GM12891 (cell line): Measurements from ENCODE around the gene IFNG-AS1.

ENCODE experiments used
- DNase-seq: peaks from one replicate; pipeline ENCODE4 v3.0.0; 2011; ENCODE audit warnings: low spot score; ENCODE audit not compliant: insufficient read length
- FAIRE-seq: peaks from 2 replicates; lab custom pipeline; 2011; peaks lifted over from hg19 to GRCh38; lab: Jason Lieb, UNC
- PAX5 ChIP-seq: IDR thresholded peaks from 2 replicates; pipeline ENCODE4 v1.6.1; 2011; ENCODE audit warnings: low read length, moderate library complexity, mild to moderate bottlenecking; ENCODE audit not compliant: insufficient read depth, severe bottlenecking
- POLR2A ChIP-seq: IDR thresholded peaks from 2 replicates; pipeline ENCODE4 v1.6.1; 2011; ENCODE audit warnings: low read depth, low read length, control low read depth
- POLR2AphosphoS5 ChIP-seq: IDR thresholded peaks from 2 replicates; pipeline ENCODE4 v1.6.1; 2011; ENCODE audit warnings: low read depth, low read length, control low read depth
- POU2F2 ChIP-seq: IDR thresholded peaks from 2 replicates; pipeline ENCODE4 v1.6.1; 2011; ENCODE audit warnings: low read depth, mild to moderate bottlenecking, control low read depth, low read length, moderate library complexity
- SPI1 ChIP-seq: IDR thresholded peaks from 2 replicates; pipeline ENCODE4 v1.6.1; 2011; ENCODE audit warnings: low read depth, low read length, control low read depth
- TAF1 ChIP-seq: IDR thresholded peaks from 2 replicates; pipeline ENCODE4 v1.6.1; 2011; ENCODE audit warnings: low read depth, low read length, control low read depth

Gene IFNG-AS1

GRCh38 chr12:67964456-67964855 is 24.8 kb upstream of the IFNG-AS1 start:
- TF ChIP-seq POLR2A = no peak
- TF ChIP-seq POLR2AphosphoS5 = no peak
- TF ChIP-seq POU2F2 = no peak
- TF ChIP-seq PAX5 = no peak
- TF ChIP-seq TAF1 = no peak
- TF ChIP-seq SPI1 = no peak
- DNase-seq (no peak), FAIRE-seq (no peak)

DNA sequence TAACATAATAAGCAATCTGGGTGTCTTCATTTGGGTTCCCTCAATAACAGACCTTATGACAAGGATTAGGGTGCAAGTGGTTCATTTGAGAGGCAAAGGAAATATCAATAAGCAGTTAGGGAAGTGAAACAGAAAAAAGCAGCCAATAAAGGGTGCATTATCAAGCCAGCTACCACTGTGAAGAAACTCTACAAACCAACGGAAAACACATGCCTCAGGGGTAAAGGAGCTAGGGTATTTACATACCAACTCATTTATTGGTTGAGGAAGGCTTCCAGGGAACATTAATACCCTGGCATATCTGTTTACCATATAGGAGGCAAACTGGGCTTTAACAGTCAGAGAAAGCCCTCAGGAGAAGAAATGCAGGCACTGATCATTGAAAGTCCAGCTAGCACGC is 22.7 kb upstream of the IFNG-AS1 start:
- no peak for TF ChIP-seq POLR2A
- peak; percentile 80 for TF ChIP-seq SPI1

DNA sequence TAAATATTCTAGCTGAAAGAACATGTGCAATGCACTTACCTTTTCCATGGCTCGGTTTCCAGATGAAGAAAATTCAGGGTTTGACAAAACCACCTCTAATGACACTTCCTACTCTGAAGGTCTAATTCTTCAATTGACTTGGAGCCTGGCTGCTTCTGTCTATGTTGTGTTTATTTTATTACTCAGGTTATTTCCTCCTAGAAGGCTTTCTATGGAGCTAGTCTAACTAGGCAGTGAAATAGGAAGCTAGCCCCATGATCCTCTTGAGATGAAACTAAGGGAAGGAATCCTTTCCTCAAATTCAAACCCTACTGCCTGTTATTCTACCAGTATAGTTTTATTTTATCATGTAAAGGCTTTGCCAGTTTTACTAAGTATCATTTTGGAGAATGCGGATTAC is 20.9 kb upstream of the IFNG-AS1 start:
- TF ChIP-seq POU2F2 (no peak), POLR2A (no peak), SPI1 (no peak), POLR2AphosphoS5 (no peak), TAF1 (no peak), PAX5 (no peak)
- FAIRE-seq = no peak

More for the DNA sequence above, 22.7 kb upstream of the IFNG-AS1 start:
- DNase-seq (no peak), FAIRE-seq (peak; percentile 26)

GRCh38 chr12:67968725-67969124 is 20.5 kb upstream of the IFNG-AS1 start:
- FAIRE-seq (no peak), DNase-seq (no peak)
- TF ChIP-seq TAF1 = no peak
- no peak for TF ChIP-seq SPI1
- no peak for TF ChIP-seq PAX5
- TF ChIP-seq POLR2AphosphoS5 = no peak

More for the DNA sequence above, 20.9 kb upstream of the IFNG-AS1 start:
- DNase-seq = no peak

DNA sequence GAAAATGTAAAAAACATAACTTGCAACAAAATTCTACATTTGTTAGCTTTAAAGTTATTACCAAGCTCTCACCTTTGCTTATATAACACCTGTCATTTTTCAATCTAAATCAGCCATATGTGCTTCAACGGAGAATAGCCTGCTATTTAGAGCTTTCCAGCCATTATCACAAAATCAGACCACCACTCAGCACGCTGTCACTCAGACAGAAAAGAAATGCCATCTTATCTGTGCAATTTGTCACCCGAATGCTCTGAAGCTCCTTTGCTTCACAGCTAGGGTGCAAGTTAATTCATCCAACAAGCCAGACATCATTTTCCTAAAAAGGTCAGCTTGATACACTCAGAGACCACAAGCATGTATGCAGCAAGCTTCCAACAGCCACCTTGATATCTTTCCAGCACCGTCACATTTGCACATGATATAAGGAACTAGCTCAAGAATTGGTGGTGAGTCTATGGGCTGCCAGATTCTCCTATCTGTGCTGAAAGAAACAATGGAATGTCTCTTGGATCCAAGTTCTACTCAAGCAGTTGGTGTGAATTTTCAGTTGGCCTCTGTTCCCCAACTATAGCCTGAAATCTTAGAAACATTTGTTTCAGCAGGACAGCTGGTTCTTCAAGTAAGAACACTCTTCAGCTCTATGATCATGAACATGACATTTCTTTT is 20.0 kb upstream of the IFNG-AS1 start:
- FAIRE-seq (no peak), DNase-seq (no peak)
- TF ChIP-seq SPI1 (no peak), POLR2AphosphoS5 (no peak), POU2F2 (no peak), PAX5 (no peak), POLR2A (no peak), TAF1 (no peak)

- no peak for DNase-seq
- TF ChIP-seq SPI1 (no peak), POLR2A (no peak), PAX5 (no peak), POLR2AphosphoS5 (no peak), POU2F2 (no peak), TAF1 (no peak)
- FAIRE-seq = no peak
These were observed 11.6 kb upstream of the IFNG-AS1 start for GRCh38 chr12:67977668-67978067.

GRCh38 chr12:67980391-67980790 is 8.9 kb upstream of the IFNG-AS1 start:
- DNase-seq (no peak), FAIRE-seq (no peak)
- TF ChIP-seq POLR2A = no peak
- TF ChIP-seq PAX5 = no peak
- TF ChIP-seq POLR2AphosphoS5 = no peak
- TF ChIP-seq SPI1 = no peak
- TF ChIP-seq POU2F2 = no peak
- no peak for TF ChIP-seq TAF1

DNA sequence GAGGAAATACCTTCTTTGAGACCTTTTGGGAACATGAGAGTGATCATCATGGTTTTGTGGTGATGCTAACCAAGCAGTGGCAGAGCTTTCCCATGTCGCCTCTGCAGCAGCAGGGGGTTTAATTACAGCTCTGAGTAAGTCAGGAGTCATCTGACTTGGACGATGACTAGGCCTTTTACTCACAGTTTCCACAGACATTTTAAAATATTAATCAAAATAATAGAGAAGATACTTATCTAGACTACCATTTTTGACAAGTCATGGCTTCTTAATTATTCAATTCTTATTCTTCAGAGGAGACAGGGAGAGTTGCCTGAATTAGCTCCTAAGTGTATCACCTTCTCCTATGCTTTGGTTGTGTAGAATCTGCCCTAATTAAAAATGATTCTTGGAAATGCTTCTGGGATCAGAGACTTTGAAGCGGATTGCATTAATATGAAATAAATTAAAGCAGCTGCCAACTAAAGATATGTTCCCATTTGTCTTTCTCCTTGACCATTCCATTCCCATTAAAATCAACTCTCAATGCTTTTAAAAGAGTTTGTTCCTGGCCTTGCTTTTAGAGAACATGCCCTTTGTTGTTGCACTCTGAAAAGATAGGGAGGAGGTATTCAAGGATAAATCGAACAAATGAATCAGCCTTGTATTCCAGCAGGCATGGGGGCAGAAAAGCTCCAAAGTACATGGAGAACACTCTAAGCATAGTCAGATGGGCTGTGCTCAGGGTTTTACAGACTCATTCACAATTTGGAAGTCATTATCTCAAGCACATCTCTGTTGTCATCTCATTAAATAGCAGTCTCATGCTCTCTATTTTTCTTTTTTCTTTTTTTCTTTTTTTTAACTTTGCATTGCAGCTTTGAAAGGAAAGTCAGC is 7.7 kb upstream of the IFNG-AS1 start:
- DNase-seq (no peak), FAIRE-seq (no peak)
- TF ChIP-seq PAX5 (no peak), POLR2AphosphoS5 (no peak), POLR2A (no peak), SPI1 (no peak), TAF1 (no peak), POU2F2 (no peak)

- TF ChIP-seq TAF1 (no peak), SPI1 (no peak)
- DNase-seq (no peak), FAIRE-seq (no peak)
These were observed 7.1 kb upstream of the IFNG-AS1 start for GRCh38 chr12:67982164-67982563.

GRCh38 chr12:67986632-67987031 is 2.6 kb upstream of the IFNG-AS1 start:
- no peak for TF ChIP-seq POLR2AphosphoS5
- TF ChIP-seq POLR2A = no peak
- no peak for FAIRE-seq
- no peak for DNase-seq

DNA sequence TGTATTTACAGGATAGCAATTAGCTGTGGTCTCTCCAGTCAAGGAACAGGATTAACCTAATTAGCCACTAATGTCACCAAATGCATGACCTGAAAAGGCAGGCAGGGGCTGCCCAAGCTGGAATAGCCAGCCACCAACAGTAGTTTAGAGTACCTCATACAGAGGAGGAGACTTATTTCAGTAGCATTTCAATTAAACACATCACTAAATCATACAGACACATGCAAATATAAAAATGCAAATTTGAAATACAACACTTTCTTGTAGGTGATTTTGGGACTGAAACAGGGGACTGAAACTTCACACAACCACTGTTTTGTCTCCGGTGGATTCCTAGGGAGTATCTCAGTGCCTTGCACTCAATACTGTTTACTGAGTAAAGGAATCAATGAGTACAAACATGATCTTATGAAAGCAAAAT is 636 bp upstream of the IFNG-AS1 start:
- peak; percentile 89 for FAIRE-seq

More for the DNA sequence above, 636 bp upstream of the IFNG-AS1 start:
- no peak for DNase-seq
- TF ChIP-seq POLR2AphosphoS5 = no peak
- TF ChIP-seq SPI1 = no peak
- TF ChIP-seq PAX5 = no peak
- no peak for TF ChIP-seq TAF1
- 0 out of 2 replicates have a peak, but pooled peaks have one; percentile 57 for TF ChIP-seq POU2F2
